Cardiac septum (tissue), 1 donor: Measurements from ENCODE around the gene HAVCR1. TPM values are rescaled to one million over a fixed set of nuclear protein-coding genes. Genes with fewer than 3 reads are reported as not detected.
"Not testable (repeated sequence)": the region's sequence is repeated elsewhere in the genome, so short reads cannot be mapped to it uniquely, and the experiment has no call there.

ENCODE experiments used
- DNase-seq: peaks from one replicate; pipeline ENCODE4 v3.0.0-alpha.2; 2020; ENCODE audit warnings: low spot score
- intact Hi-C: fragments of 100-400 bp; cut with DNase I; formaldehyde crosslinking; loops from one replicate; pipeline ENCODE4 v1.14.0; 2022
- total RNA-seq: library from RNA; stranded (reverse); fragmentation: NEBNext Ultra II Directional; extraction: Animal tissue kit (Norgen Biotek cat#: 25700); gene quantifications from one replicate; pipeline ENCODE4 v1.2.1, GENCODE V29; 2021
- donor health status: DM: no; HTN: no; CAD: no.

Gene HAVCR1
- total RNA-seq, 1 donor from 2014 or later = 0.57 TPM

GRCh38 chr5:157051604-157052245 lies 7.2 kb downstream of the HAVCR1 start:
- no peak for DNase-seq
- intact Hi-C loops = no loop called here

DNA sequence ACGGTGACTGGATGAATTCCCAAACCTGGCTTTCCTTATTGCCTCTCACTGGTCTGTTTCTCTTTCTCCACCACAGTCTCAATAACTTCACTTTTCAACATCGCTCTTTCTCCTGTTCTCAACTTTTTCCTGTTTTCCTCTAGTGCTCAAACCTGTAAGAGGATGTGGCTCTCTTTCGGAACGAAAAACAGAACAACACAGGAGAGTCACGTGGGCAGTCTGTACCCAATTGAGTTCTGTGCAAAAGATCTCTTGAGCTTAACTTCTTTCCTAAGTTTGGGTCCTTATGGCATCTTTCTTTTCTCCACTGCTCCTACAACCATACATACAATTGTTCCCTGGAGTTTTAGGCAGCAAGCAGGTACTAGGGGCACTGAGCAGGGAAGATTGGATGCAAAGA lies 8.9 kb downstream of the HAVCR1 start:
- intact Hi-C loops = no loop called here

GRCh38 chr5:157049605-157050004 lies 9.3 kb downstream of the HAVCR1 start:
- intact Hi-C loops = no loop called here
- DNase-seq = no peak

More for the DNA sequence above, 8.9 kb downstream of the HAVCR1 start:
- DNase-seq = no peak

DNA sequence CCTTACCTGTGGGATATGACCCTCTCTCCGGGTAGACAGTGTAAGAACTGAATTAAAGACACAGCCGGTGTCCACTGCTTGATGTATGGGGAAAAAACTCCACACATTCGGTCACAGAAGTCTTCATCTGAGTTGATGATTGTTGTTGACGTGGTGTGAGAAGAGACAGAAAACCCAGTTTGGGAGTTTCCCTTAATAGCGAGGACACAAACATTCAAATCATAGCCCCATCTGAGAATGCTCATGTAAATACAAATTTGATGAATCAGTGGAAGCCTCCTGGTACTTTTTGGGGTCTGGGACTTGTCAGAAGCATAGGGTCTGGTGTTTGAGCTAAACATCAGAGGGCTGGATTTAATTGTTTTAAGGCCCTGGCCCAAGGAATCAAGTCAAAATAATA lies 11.0 kb downstream of the HAVCR1 start:
- intact Hi-C loops = no loop called here
- no peak for DNase-seq

DNA sequence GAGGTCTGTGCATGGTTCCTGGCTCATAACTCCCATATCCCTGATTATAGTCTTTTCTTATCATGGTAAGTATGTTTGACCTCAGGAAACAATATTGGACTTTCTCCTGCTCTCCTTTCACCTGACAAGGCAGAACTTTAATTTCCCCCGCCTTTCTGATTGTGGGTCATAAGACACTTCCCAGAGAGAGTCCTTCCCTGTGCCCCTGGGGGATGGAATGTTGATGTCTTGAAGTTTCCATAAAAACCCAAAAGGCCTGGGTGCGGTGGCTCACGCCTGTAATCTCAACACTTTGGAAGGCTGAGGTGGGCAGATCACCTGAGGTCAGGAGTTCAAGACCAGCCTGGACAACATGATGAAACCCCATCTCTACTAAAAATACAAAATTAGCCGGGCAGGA lies 11.9 kb downstream of the HAVCR1 start:
- intact Hi-C loops, DNase-seq: not testable (repeated sequence)

DNA sequence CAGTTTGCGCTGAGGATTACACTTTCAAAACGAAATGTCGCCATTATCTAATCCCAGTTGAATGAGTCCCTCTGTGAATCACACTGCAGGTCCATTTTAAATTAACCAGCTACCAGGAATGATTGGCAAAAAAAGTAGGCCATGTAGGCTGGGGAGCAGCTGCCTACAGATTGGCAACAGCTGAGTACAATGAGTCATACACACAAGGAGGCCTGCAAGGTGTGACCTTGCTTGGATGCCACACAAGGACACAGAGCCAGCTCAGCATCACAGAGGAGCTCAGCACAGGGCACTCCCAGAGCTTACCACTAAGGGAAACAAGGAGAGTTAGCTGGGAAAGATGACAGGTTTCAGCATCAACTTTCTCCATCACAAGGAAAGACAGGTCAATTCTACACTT lies 12.9 kb downstream of the HAVCR1 start:
- DNase-seq = no peak
- intact Hi-C loops = no loop called here

- DNase-seq = no peak
- intact Hi-C loops = no loop called here
Measured at GRCh38 chr5:157045601-157046000, 13.3 kb downstream of the HAVCR1 start.

DNA sequence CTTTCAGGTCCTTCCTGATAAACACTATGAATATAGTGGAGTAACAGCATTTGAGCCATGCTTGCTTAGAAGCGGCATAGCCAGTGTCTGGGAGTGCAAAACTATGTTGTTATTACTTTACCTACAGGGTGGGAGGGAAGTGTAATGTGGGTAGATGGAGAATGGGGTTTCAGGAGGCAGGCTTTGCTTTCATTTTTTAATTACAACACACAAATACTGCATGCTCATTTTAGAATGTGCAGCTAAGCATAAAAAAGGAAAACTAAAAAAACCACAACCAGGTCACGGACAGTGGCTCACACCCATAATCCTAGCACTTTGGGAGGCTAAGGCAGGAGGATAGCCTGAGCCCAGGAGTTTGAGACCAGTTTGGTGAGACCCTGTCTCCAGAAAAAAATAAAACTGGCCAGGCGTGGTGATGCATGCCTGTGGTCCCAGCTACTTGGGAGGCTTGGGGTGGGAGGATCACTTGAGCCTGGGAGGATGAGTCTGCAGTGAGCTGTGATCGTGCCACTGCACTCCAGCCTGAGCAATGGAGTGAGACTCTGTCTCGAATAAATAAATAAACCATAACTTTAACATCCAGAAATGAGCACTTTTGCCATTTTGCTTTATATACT lies 20.2 kb downstream of the HAVCR1 start:
- intact Hi-C loops = no loop called here
- no peak for DNase-seq

- DNase-seq, intact Hi-C loops: not testable (repeated sequence)
Measured at GRCh38 chr5:157034106-157035072, 24.5 kb downstream of the HAVCR1 start.

DNA sequence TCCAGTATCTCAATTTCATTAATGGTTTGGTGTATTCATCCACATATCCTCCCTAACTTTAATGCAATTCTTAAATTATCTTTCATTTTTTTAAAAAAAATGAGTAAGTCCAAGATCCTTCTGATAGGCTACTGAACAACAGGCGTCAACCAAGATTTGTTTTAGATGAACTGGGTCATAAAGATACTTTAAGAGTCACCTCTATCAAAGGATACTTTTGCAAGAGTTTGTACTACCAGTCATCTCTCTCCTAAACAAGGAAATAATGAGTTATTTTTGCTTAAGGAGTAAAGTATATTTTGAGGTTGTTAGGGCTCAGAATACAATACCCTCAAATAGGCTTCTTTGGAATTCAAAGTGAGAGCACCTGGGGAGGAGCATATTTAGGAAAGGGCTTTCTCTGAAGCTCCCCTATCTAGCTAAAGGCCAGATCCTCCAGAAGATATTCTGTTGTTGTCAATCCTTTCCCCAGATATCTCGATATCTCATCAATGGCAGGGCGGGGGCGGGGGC lies 25.8 kb downstream of the HAVCR1 start:
- intact Hi-C loops = no loop called here
- DNase-seq = no peak

- no peak for DNase-seq
- intact Hi-C loops = no loop called here
Measured at GRCh38 chr5:157030692-157031091, 28.2 kb downstream of the HAVCR1 start.

DNA sequence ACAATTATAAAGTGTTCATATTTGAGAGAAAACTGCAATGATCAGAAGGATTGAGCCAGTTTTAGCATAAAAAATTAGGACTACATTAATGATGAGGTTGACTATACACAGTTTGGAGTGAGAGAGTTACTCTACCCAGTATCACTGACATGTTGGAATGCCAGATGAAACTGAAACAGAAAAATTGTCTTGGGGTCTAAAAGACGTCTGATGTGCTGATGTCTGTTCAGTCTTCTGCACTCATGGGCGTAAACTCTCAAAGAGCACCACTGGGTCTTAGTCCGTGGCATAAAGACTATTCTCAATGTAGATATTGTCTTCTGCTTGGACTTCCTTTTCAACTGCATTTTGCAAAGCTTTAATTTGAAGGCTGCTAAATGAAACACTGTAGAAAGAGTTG lies 29.5 kb downstream of the HAVCR1 start:
- DNase-seq = no peak
- intact Hi-C loops = no loop called here

- DNase-seq, intact Hi-C loops: not testable (repeated sequence)
Measured at GRCh38 chr5:157027663-157028062, 31.3 kb downstream of the HAVCR1 start.

GRCh38 chr5:157026789-157027424 lies 32.0 kb downstream of the HAVCR1 start:
- no peak for DNase-seq
- intact Hi-C loops = no loop called here

DNA sequence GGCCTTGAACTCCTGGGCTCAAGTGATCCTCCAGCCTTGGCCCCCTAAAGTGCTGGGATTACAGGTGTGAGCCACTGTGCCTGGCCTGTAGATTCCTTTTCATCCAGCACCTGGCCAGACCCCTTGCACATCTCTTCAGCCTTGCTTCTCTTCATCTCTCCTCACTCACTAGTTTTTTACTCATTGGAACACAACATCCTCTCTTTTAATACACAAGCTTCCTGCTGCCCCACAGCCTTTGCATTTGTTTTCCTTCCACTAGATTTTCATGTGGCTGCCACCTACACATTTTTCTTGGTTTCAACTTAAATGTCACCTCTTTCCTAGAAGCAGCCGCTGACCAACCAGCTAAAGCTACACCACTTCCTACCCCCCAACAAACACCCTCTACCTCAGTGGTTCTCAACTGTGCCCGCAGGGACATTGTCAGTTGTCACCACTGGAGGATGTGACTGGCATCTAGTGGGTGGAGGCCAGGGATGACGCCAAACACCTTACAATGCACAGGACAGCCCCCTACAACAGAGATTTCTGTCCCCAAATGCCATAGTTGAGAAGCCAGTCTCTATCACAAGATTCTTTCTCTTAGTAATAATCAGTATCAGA lies 33.7 kb downstream of the HAVCR1 start:
- intact Hi-C loops = no loop called here
- no peak for DNase-seq

DNA sequence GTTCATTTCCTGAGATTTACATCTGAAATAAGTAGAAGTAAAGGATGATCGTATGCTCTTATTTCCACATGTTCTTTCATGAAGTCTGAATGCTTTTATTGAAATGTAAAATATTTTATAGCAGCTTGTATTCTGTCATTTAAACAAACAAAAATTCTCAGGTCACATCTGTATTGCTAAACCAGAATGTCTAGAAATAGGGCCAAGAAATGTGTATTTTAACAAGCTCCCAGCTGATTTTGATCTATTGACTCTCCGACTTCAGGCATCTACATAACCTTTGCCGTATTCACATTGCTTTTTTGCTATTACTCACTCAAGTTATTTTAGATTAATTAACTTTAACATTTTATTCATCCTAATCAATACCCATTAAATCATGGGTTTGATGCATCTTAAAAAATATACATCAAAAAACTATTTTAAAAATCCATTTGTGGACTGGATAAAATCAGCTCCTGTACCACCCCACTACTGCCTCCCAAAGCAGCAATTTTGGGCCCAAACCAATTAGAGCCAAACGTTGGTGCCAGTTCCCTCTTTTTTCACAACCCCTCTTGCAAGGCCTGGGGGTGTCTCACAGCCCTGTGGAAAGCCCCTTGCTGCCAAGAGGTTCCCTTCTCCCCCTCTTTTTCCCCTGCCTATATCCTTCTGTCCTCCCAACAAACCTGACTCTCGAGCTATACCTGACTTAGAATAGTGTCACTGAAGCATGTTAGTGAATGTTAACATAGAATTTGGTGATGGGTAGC lies 34.5 kb downstream of the HAVCR1 start:
- intact Hi-C loops = no loop called here
- DNase-seq = no peak

DNA sequence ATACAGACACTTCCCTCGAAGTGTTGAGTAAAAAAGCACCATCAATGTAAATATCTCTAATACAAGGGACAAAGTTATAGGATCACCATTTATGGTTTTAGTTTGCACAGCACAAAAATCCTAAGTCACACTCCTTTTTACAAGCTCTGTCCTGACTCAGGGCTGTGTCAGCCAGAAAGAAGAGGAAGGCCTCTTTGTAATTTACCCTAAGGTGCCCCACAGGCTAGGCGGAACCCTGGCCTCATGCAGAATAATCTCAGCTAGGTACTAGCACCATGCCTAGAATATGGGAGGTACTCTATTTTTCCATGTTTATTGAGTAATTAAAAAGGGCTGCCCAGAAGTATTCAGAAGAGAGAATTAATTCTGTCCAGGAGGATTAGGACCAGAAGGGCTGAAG lies 36.9 kb downstream of the HAVCR1 start:
- no peak for DNase-seq
- intact Hi-C loops = no loop called here

DNA sequence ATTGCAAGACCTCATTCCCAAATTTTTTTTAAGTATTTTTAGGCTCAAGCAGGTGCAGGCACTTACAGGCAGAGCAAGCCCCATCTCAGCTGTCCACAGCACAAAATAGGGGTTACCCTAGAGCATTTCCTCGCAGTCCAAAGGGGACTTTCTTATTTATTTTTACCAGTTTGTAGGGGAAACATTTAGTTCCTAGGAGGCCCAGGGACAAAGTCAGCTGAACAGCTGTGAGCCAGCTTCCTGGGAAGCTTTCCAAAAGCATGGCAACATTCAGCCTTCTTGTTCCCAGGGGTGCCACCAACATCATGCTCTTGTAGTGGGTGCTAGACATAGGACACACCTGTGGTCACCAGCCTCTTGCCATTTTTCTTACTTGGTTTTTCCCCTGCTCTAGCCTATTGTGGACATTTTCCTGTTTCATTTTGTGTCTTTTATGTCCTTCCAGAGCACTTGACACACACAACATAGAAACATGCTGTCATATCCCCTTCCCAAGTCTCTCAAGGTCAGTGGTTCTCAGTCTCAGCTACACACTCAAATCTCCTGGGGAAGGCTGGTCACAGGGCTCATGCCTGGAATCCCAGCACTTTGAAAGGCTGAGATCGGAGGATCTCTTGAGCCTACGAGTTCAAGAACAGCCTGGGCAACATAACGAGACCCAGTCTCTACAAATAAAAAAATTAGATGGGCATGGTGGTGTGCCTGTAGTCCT lies 38.2 kb downstream of the HAVCR1 start:
- no peak for DNase-seq
- intact Hi-C loops = no loop called here
